Sigmoid colon (tissue), 7 donors: ENCODE measurements around the gene ATP1B3. TPM values are rescaled to one million over a fixed set of nuclear protein-coding genes. Genes with fewer than 3 reads are reported as not detected.

ENCODE experiments used
- DNase-seq: peaks from one replicate; pipeline ENCODE4 v3.0.0-alpha.2; 2019
- H3K27ac ChIP-seq, 4 donors: fragments of 200-600 bp; sonication (generic); one replicate each; pipeline ENCODE4 v1.5.1; 2016 to 2019; ENCODE audit warnings: mild to moderate bottlenecking in 1 of 4
- H3K27me3 ChIP-seq, 3 donors: fragments of 200-600 bp; sonication (generic); one replicate each; pipeline ENCODE4 v1.5.1; 2019; ENCODE audit warnings: mild to moderate bottlenecking in 1 of 3
- H3K36me3 ChIP-seq, 4 donors: fragments of 200-600 bp; sonication (generic); one replicate each; pipeline ENCODE4 v1.5.1; 2016 to 2019
- H3K4me1 ChIP-seq, 4 donors: fragments of 200-600 bp; sonication (generic); one replicate each; pipeline ENCODE4 v1.5.1; 2017 to 2019
- H3K4me3 ChIP-seq, 4 donors: fragments of 200-600 bp; sonication (generic); one replicate each; pipeline ENCODE4 v1.5.1; 2017 to 2019; ENCODE audit warnings: mild to moderate bottlenecking in 2 of 4, moderate library complexity in 1 of 4
- H3K9me3 ChIP-seq, 4 donors: fragments of 200-600 bp in 3 of 4; sonication (generic) in 3 of 4; one replicate each; pipeline versions ENCODE4 v1.5.1 to v1.6.1; 2013 to 2019
- CTCF ChIP-seq, 4 experiments: fragments of 450-650 bp in 3 of 4; fragments of 200-600 bp in 1 of 4; IDR thresholded peaks; one replicate each; pipeline ENCODE4 v1.5.1; 2016 to 2019; ENCODE audit warnings: antibody characterized with exemption in 4 of 4, mild to moderate bottlenecking in 3 of 4, moderate library complexity in 2 of 4
- EP300 ChIP-seq, 4 donors: sonication (generic); formaldehyde crosslinking; IDR thresholded peaks; one replicate each; pipeline ENCODE4 v1.6.1; 2017; ENCODE audit warnings: antibody characterized with exemption in 4 of 4
- POLR2A ChIP-seq, 2 donors: fragments of 450-650 bp; IDR thresholded peaks; one replicate each; pipeline ENCODE4 v1.6.1; 2016; ENCODE audit warnings: antibody characterized with exemption in 2 of 2, mild to moderate bottlenecking in 2 of 2, moderate library complexity in 2 of 2
- POLR2AphosphoS5 ChIP-seq, 4 donors: sonication (generic); formaldehyde crosslinking; IDR thresholded peaks; one replicate each; pipeline ENCODE4 v1.6.1; 2017; ENCODE audit warnings: antibody characterized with exemption in 4 of 4
- WGBS, 2 donors: extraction: QIAGEN DNeasy Blood & Tissue Kit; methylation state at CpG; one replicate each; pipeline ENCODE4 v1.1.7; 2013; 5-methylcytosine and 5-hydroxymethylcytosine counted together
- intact Hi-C: fragments of 100-400 bp; cut with DNase I; formaldehyde crosslinking; loops from one replicate; pipeline ENCODE4 v1.15.1; 2023
- polyA plus RNA-seq, 3 donors: library from polyadenylated mRNA; stranded (reverse); fragments of 200-250 nt; gene quantifications; one replicate each; pipeline ENCODE4 v1.2.3, GENCODE V29; 2013
- total RNA-seq, 4 donors: library from RNA; depleted of rRNA; stranded (reverse); fragments of >200 nt; gene quantifications; one replicate each; pipeline ENCODE4 v1.1.0, GENCODE V29; 2016
- donor health status: healthy with polysubstance abuse.
- donor health status: Bipolar disorder and iron deficiency.
- donor health status: healthy.

The ATP1B3 gene
- total and polyA plus RNA-seq, 7 donors = 29.9 to 235 (median 69.5) TPM

DNA sequence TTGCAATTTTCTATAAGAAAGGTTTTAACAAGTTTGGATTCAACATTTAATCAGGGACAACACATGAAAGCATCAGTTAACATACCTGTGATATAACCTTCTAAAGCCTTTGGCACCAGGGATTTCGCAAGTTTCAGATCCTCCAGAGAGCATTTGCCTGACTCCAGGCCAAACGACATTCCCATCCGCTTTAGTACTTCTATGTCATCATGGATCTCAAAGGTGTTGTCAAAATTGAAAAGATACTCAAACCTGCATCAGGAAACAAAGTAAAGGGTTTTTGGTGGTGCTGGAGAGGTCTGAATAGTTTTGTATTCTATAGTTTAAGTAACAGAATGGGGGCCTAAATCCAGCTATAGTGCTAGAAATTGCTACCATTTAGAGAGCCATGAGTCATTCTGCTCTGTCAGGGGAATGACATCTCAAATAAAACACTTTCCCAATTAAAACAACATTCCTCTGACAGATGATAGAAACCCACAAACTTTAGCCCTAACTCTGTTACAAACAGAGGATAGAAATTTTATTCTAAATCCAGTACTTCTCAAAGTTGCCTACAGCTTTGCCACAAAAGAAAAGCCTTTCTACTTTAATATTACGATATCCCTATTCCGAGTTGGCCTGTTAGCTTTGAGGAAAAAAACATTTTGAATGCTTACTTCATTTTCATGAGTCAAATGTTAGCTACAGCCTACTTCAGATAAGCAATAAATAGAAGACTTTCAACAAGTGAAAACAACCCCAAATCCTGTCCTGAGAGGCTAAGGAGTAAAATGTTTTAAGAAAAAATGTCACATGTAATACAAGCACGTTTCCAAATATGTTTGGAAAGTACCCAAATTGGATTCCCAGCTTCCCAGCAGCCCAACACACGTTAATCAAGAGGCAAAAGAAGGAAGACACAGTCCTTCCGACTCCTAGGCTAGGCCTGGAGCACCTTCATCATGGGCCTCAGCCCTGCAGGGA, 83.4 kb downstream of the ATP1B3 start:
- Histone ChIP-seq H3K4me1 (peaks cover 0 to 24% (median 14%) of the 10 kb centered on the region in 4 donors), H3K4me3 (no peak overlapping the region), H3K9me3 (no peaks in the 10 kb centered on the region), H3K27me3 (no peaks in the 10 kb centered on the region), H3K27ac (peak overlapping the region in 3 of 4 donors; percentile 32 to 64 (median 51)), H3K36me3 (peaks cover 0 to 32% (median 0%) of the 10 kb centered on the region in 4 donors)
- no peak for TF ChIP-seq POLR2A (IDR thresholded peaks at IDR 0.05)
- no peak for TF ChIP-seq POLR2AphosphoS5 (IDR thresholded peaks at IDR 0.05)
- no peak for TF ChIP-seq CTCF (IDR thresholded peaks at IDR 0.05)
- no peak for TF ChIP-seq EP300 (IDR thresholded peaks at IDR 0.05)
- 77 to 81% methylated on average over 8 of the region's 8 CpGs for WGBS, 2 donors
- no peak for DNase-seq
- intact Hi-C loops = loop anchor here (2.0 to 10.0 kb wide), 2 partner anchors 185 to 321 kb away; partner anchors contain the start of gene TFDP2

GRCh38 chr3:141960731-141961130, 84.3 kb downstream of the ATP1B3 start:
- Histone ChIP-seq H3K4me1 (peaks cover 0 to 15% (median 10%) of the 10 kb centered on the region in 4 donors), H3K27me3 (no peaks in the 10 kb centered on the region), H3K4me3 (no peak overlapping the region), H3K9me3 (no peaks in the 10 kb centered on the region), H3K36me3 (peaks cover 0 to 32% (median 0%) of the 10 kb centered on the region in 4 donors), H3K27ac (peak overlapping the region in 3 of 4 donors; percentile 32 to 64 (median 51))
- DNase-seq = no peak
- no peak for TF ChIP-seq EP300 (IDR thresholded peaks at IDR 0.05)
- no peak for TF ChIP-seq POLR2AphosphoS5 (IDR thresholded peaks at IDR 0.05)
- TF ChIP-seq CTCF (IDR thresholded peaks at IDR 0.05) = no peak
- TF ChIP-seq POLR2A (IDR thresholded peaks at IDR 0.05) = no peak
- WGBS, 2 donors = 74 to 76% methylated on average over 3 of the region's 3 CpGs
- intact Hi-C loops = loop anchor here (2.0 to 10.0 kb wide), 2 partner anchors 184 to 320 kb away; partner anchors contain the start of gene TFDP2

- WGBS, 2 donors = 93% methylated on average over 4 of the region's 4 CpGs
- intact Hi-C loops = loop anchor here (10.0 kb wide), 1 partner anchor 182 kb away; the partner anchor contains the start of gene TFDP2
- Histone ChIP-seq H3K27me3 (no peaks in the 10 kb centered on the region), H3K9me3 (no peaks in the 10 kb centered on the region), H3K27ac (no peak overlapping the region), H3K4me3 (no peak overlapping the region), H3K36me3 (peaks cover 0 to 24% (median 0%) of the 10 kb centered on the region in 4 donors), H3K4me1 (peaks cover 0 to 15% (median 9%) of the 10 kb centered on the region in 4 donors)
- DNase-seq = no peak
- TF ChIP-seq EP300 (IDR thresholded peaks at IDR 0.05) = no peak
- no peak for TF ChIP-seq CTCF (IDR thresholded peaks at IDR 0.05)
- TF ChIP-seq POLR2AphosphoS5 (IDR thresholded peaks at IDR 0.05) = no peak
- TF ChIP-seq POLR2A (IDR thresholded peaks at IDR 0.05) = no peak
Measured at GRCh38 chr3:141963301-141963700, 86.9 kb downstream of the ATP1B3 start.

DNA sequence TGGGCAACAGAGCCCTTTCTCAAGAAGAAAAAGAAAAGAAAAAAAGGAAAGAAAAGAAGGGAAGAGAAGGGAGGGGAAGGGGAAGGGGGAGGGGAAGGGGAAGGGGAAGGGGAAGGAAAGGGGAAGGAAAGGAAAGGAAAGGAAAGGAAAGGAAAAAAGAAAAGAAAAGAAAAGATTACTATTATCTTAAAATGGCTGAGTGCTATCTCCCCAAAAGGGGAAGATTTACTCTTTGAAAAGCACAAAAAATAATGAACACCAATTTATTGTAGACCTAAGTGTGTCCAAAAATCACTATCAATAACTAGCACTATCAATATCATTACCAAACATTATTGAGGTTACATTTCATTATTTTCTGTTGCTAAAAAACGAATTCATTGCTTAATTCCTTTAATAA, 89.0 kb downstream of the ATP1B3 start:
- WGBS, 2 donors = 83 to 89% methylated on average over 1 of the region's 1 CpG
- intact Hi-C loops = loop anchor here (10.0 kb wide), 1 partner anchor 179 kb away; the partner anchor contains the start of gene TFDP2

GRCh38 chr3:141969711-141970110, 93.3 kb downstream of the ATP1B3 start:
- no peak for TF ChIP-seq POLR2AphosphoS5 (IDR thresholded peaks at IDR 0.05)

More for the DNA sequence above, 89.0 kb downstream of the ATP1B3 start:
- Histone ChIP-seq H3K27me3 (no peaks in the 10 kb centered on the region), H3K36me3 (peaks cover 0 to 22% (median 0%) of the 10 kb centered on the region in 4 donors), H3K9me3 (no peaks in the 10 kb centered on the region), H3K4me1 (peaks cover 0 to 4% (median 2%) of the 10 kb centered on the region in 4 donors), H3K27ac (no peak overlapping the region), H3K4me3 (no peak overlapping the region)
- no peak for DNase-seq
- TF ChIP-seq POLR2A (IDR thresholded peaks at IDR 0.05) (no peak), POLR2AphosphoS5 (IDR thresholded peaks at IDR 0.05) (no peak)

More at GRCh38 chr3:141969711-141970110, 93.3 kb downstream of the ATP1B3 start:
- no peaks in the 10 kb centered on the region for H3K9me3 ChIP-seq
- 85 to 88% methylated on average over 6 of the region's 6 CpGs for WGBS, 2 donors
- H3K4me3 ChIP-seq = no peak overlapping the region
- no peaks in the 10 kb centered on the region for H3K27me3 ChIP-seq
- no peaks in the 10 kb centered on the region for H3K4me1 ChIP-seq
- peaks cover 0 to 19% (median 0%) of the 10 kb centered on the region in 4 donors for H3K36me3 ChIP-seq
- DNase-seq = no peak
- intact Hi-C loops = loop anchor here (10.0 kb wide), 1 partner anchor 175 kb away; the partner anchor contains the start of gene TFDP2
- H3K27ac ChIP-seq = no peak overlapping the region
